Ishikawa (cell line): Measurements from ENCODE around the gene METRNL.

ENCODE experiments used
- CEBPB ChIP-seq: IDR thresholded peaks from 2 replicates; pipeline ENCODE4 v1.6.1; 2012
- CREB1 ChIP-seq: IDR thresholded peaks from 2 replicates; pipeline ENCODE4 v1.6.1; 2012; ENCODE audit warnings: low read depth
- EP300 ChIP-seq: IDR thresholded peaks from 2 replicates; pipeline ENCODE4 v1.6.1; 2012; ENCODE audit warnings: borderline replicate concordance
- FOXM1 ChIP-seq: IDR thresholded peaks from 2 replicates; pipeline ENCODE4 v1.6.1; 2012; ENCODE audit warnings: low read depth, borderline replicate concordance
- TCF12 ChIP-seq: IDR thresholded peaks from 2 replicates; pipeline ENCODE4 v1.6.1; 2012; ENCODE audit warnings: low read depth

DNA sequence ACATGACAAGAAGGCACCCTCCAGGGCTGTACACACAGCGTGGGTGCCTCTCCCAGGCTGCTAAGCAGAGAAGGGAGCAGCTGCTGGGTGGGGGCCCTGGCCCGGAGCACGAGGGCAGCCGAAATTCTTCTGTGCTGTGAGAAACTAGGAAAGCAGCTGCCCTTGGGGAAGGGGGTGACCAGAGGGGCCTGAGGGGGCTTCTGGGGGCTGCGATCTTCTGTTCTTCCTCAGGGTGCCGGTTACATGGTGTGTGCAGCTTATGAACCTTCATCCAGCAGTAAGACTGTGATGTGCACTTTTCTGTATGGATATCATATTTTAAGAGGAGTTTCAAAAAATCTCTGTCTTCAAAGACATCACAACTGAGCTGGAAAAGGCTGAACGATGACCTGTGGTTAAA, 43.2 kb upstream of the METRNL start:
- TF ChIP-seq CEBPB (no peak), EP300 (no peak), CREB1 (no peak), FOXM1 (no peak), TCF12 (no peak)
